Activated naive CD4-positive, alpha-beta T cell treated with anti-CD3 and anti-CD28 coated beads, Interleukin-2, amount 50 U/mL, for 16 hours (primary cell): ENCODE results near the gene LHPP.

Experiments
- DNase-seq: peaks from one replicate; pipeline ENCODE4 v3.0.0-alpha.2; 2020

Gene LHPP

GRCh38 chr10:124649214-124649613, 187.6 kb downstream of the LHPP start:
- DNase-seq, result no peak

GRCh38 chr10:124650263-124650662, 188.6 kb downstream of the LHPP start:
- DNase-seq, result no peak

GRCh38 chr10:124650820-124651401, 189.3 kb downstream of the LHPP start:
- DNase-seq, result peak; percentile 56

GRCh38 chr10:124651402-124651891, 189.8 kb downstream of the LHPP start:
- DNase-seq, result no peak

- DNase-seq, result no peak
Observed at GRCh38 chr10:124652200-124652599, 190.6 kb downstream of the LHPP start.

- DNase-seq, result no peak
Observed at GRCh38 chr10:124652701-124653100, 191.1 kb downstream of the LHPP start.

GRCh38 chr10:124653311-124653710, 191.7 kb downstream of the LHPP start:
- no peak for DNase-seq

GRCh38 chr10:124653811-124654651, 192.4 kb downstream of the LHPP start:
- DNase-seq, result no peak

- DNase-seq, result no peak
Observed at GRCh38 chr10:124654686-124655085, 193.1 kb downstream of the LHPP start.

GRCh38 chr10:124655191-124656112, 193.8 kb downstream of the LHPP start:
- DNase-seq, result no peak

GRCh38 chr10:124656113-124656490, 194.5 kb downstream of the LHPP start:
- DNase-seq, result no peak

- DNase-seq, result no peak
Observed at GRCh38 chr10:124656541-124656940, 194.9 kb downstream of the LHPP start.

- no peak for DNase-seq
Observed at GRCh38 chr10:124657806-124658205, 196.2 kb downstream of the LHPP start.

- DNase-seq, result no peak
Observed at GRCh38 chr10:124658591-124659242, 197.1 kb downstream of the LHPP start.

GRCh38 chr10:124659380-124659779, 197.8 kb downstream of the LHPP start:
- no peak for DNase-seq

- no peak for DNase-seq
Observed at GRCh38 chr10:124660404-124661125, 198.9 kb downstream of the LHPP start.

- DNase-seq, result no peak
Observed at GRCh38 chr10:124661660-124662180, 200.1 kb downstream of the LHPP start.

- DNase-seq, result no peak
Observed at GRCh38 chr10:124663228-124663627, 201.6 kb downstream of the LHPP start.
